Tibial nerve (tissue), 4 donors: ENCODE measurements around the gene SMAD6.

Experiments
- CTCF ChIP-seq, 5 experiments: fragments of 200-600 bp in 3 of 5; fragments of 450-650 bp in 2 of 5; sonication (generic) in 3 of 5; IDR thresholded peaks; one replicate each; pipeline ENCODE4 v1.5.1; 2016 to 2019; ENCODE audit warnings: antibody characterized with exemption in 5 of 5, mild to moderate bottlenecking in 3 of 5, moderate library complexity in 2 of 5
- EP300 ChIP-seq, 2 donors: sonication (generic); formaldehyde crosslinking; IDR thresholded peaks; one replicate each; pipeline ENCODE4 v1.6.1; 2017; ENCODE audit warnings: antibody characterized with exemption in 2 of 2, mild to moderate bottlenecking in 1 of 2
- POLR2A ChIP-seq, 2 donors: fragments of 450-650 bp; IDR thresholded peaks; one replicate each; pipeline ENCODE4 v1.6.1; 2017; ENCODE audit warnings: antibody characterized with exemption in 2 of 2, mild to moderate bottlenecking in 2 of 2, moderate library complexity in 2 of 2

GRCh38 chr15:66748708-66749035 is 46.6 kb downstream of the SMAD6 start:
- TF ChIP-seq CTCF (IDR thresholded peaks at IDR 0.05): no peak
- no peak for TF ChIP-seq EP300 (IDR thresholded peaks at IDR 0.05)
- no peak for TF ChIP-seq POLR2A (IDR thresholded peaks at IDR 0.05)
